ENCODE results near the gene FAM3A. TPM values are rescaled to one million over a fixed set of nuclear protein-coding genes. Genes with fewer than 3 reads are reported as not detected.

FAM3A gene
- total RNA-seq, 1 donor = 24.6 TPM

DNA sequence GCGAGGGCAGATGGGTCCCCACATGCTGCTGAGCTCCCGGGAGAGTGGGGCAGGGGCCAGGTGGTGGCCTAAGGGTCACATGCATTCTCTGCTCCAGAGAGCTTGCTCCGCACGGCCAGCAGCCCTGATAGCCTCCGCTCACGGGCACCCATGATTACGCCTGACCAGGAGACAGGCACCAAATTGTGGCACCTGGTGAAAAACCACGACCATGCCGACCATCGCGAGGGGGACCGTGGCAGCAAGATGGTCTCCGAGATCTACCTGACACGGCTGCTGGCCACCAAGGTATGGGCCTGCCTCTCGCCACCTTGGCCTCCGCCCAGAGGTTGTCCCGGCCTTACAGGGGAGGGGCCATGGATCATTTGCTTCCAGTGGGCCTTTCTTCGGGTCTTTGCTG, 46.2 kb downstream of the FAM3A start:
- TF ChIP-seq, protein P1, sequence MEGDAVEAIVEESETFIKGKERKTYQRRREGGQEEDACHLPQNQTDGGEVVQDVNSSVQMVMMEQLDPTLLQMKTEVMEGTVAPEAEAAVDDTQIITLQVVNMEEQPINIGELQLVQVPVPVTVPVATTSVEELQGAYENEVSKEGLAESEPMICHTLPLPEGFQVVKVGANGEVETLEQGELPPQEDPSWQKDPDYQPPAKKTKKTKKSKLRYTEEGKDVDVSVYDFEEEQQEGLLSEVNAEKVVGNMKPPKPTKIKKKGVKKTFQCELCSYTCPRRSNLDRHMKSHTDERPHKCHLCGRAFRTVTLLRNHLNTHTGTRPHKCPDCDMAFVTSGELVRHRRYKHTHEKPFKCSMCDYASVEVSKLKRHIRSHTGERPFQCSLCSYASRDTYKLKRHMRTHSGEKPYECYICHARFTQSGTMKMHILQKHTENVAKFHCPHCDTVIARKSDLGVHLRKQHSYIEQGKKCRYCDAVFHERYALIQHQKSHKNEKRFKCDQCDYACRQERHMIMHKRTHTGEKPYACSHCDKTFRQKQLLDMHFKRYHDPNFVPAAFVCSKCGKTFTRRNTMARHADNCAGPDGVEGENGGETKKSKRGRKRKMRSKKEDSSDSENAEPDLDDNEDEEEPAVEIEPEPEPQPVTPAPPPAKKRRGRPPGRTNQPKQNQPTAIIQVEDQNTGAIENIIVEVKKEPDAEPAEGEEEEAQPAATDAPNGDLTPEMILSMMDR (IDR thresholded peaks at IDR 0.05; ENCODE audit: insufficient read depth, low read depth, low read length) = no peak
- DNase-seq (ENCODE audit: low read depth) = no peak
- no peak overlapping the region for H3K4me3 ChIP-seq (ENCODE audit: low read depth, low read length)

GRCh38 chrX:154469114-154469513, 46.9 kb downstream of the FAM3A start:
- DNase-seq (ENCODE audit: low read depth) = no peak
- TF ChIP-seq, protein P1 (IDR thresholded peaks at IDR 0.05; ENCODE audit: insufficient read depth, low read depth, low read length) = no peak
- H3K4me3 ChIP-seq (ENCODE audit: low read depth, low read length) = no peak overlapping the region

GRCh38 chrX:154468217-154468616, 47.8 kb downstream of the FAM3A start:
- DNase-seq (ENCODE audit: low read depth) = no peak
- TF ChIP-seq, protein P1 (IDR thresholded peaks at IDR 0.05; ENCODE audit: insufficient read depth, low read depth, low read length) = no peak
- no peak overlapping the region for H3K4me3 ChIP-seq (ENCODE audit: low read depth, low read length)

DNA sequence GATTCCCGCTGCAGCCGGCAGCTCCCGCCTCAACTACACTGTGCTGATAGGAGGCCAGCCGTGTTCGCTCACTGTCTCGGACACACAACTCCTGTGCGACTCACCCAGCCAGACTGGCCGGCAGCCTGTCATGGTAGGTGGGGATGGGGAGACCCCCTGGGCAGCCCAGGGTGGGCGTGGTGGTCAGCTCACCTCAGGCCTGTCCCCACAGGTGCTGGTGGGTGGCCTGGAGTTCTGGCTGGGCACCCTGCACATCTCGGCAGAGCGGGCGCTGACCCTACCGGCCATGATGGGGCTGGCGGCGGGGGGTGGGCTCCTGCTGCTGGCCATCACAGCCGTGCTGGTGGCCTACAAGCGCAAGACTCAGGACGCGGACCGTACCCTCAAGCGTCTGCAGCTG, 48.5 kb downstream of the FAM3A start:
- H3K4me3 ChIP-seq (ENCODE audit: low read depth, low read length) = no peak overlapping the region
- DNase-seq (ENCODE audit: low read depth) = no peak
- TF ChIP-seq, protein P1 (IDR thresholded peaks at IDR 0.05; ENCODE audit: insufficient read depth, low read depth, low read length) = no peak

DNA sequence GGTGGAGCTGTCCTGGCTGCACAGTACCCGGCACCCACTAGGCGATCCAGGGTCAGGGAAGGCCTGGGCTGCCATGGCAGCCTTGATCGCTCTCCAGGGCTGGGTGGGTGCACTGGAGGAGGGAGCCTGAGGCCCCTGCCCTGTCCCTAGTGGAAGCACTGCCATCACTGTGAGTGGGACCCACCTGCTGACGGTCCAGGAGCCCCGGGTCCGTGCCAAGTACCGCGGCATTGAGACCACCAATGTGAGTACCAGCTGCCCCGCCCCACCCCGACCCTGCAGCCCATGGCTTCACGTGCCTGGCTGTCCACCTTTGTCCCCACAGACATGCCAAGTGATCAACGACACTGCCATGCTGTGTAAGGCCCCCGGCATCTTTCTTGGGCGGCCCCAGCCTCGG, 49.1 kb downstream of the FAM3A start:
- DNase-seq (ENCODE audit: low read depth) = no peak
- H3K4me3 ChIP-seq (ENCODE audit: low read depth, low read length) = no peak overlapping the region
- TF ChIP-seq, protein P1 (IDR thresholded peaks at IDR 0.05; ENCODE audit: insufficient read depth, low read depth, low read length) = no peak

- TF ChIP-seq, protein P1 (IDR thresholded peaks at IDR 0.05; ENCODE audit: insufficient read depth, low read depth, low read length) = no peak
- no peak for DNase-seq (ENCODE audit: low read depth)
- H3K4me3 ChIP-seq (ENCODE audit: low read depth, low read length) = no peak overlapping the region
Measured at GRCh38 chrX:154466036-154466435, 50.0 kb downstream of the FAM3A start.

DNA sequence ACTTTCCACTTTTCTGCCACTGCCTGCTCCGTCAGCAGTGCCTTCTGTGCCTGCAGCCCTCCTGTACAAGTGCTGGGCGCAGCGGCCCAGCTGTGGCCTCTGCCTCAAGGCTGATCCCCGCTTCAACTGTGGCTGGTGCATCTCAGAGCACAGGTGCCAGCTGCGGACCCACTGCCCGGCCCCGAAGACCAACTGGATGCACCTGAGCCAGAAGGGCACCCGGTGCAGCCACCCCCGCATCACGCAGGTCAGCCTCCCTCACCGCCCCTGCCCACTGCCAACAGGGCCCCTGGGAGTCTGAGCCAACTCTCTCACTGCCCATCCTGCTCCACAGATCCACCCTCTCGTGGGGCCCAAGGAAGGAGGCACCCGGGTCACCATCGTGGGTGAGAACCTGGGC, 50.4 kb downstream of the FAM3A start:
- TF ChIP-seq, protein P1 (IDR thresholded peaks at IDR 0.05; ENCODE audit: insufficient read depth, low read depth, low read length) = no peak
- DNase-seq (ENCODE audit: low read depth) = no peak
- H3K4me3 ChIP-seq (ENCODE audit: low read depth, low read length) = no peak overlapping the region

All from fibroblast of villous mesenchyme (primary cell).